HG03457 (cell line): ENCODE measurements around the gene DNAH10.

Experiments
- ATAC-seq: cut with Tn5 transposase; IDR thresholded peaks from one replicate; pipeline ENCODE4 v1.9.1; 2021; ENCODE audit warnings: moderate number of reproducible peaks; ENCODE audit not compliant: unreplicated experiment

DNAH10 gene

GRCh38 chr12:123790905-123791467 lies 28.9 kb downstream of the DNAH10 start:
- ATAC-seq: no peak

GRCh38 chr12:123794027-123794426 lies 31.9 kb downstream of the DNAH10 start:
- no peak for ATAC-seq

GRCh38 chr12:123798518-123798917 lies 36.4 kb downstream of the DNAH10 start:
- no peak for ATAC-seq

GRCh38 chr12:123799227-123799626 lies 37.1 kb downstream of the DNAH10 start:
- no peak for ATAC-seq

GRCh38 chr12:123801573-123802178 lies 39.6 kb downstream of the DNAH10 start:
- no peak for ATAC-seq

- ATAC-seq: no peak
Measured at GRCh38 chr12:123805173-123805572, 43.1 kb downstream of the DNAH10 start.

GRCh38 chr12:123807002-123807401 lies 44.9 kb downstream of the DNAH10 start:
- no peak for ATAC-seq

GRCh38 chr12:123807670-123808069 lies 45.6 kb downstream of the DNAH10 start:
- ATAC-seq: no peak

GRCh38 chr12:123808167-123808566 lies 46.1 kb downstream of the DNAH10 start:
- no peak for ATAC-seq

- ATAC-seq: no peak
Measured at GRCh38 chr12:123813349-123813748, 51.2 kb downstream of the DNAH10 start.

- ATAC-seq: no peak
Measured at GRCh38 chr12:123815968-123816367, 53.9 kb downstream of the DNAH10 start.

- no peak for ATAC-seq
Measured at GRCh38 chr12:123816896-123817537, 54.9 kb downstream of the DNAH10 start.

GRCh38 chr12:123822804-123823203 lies 60.7 kb downstream of the DNAH10 start:
- no peak for ATAC-seq

- no peak for ATAC-seq
Measured at GRCh38 chr12:123828120-123828519, 66.0 kb downstream of the DNAH10 start.

GRCh38 chr12:123828854-123829547 lies 66.9 kb downstream of the DNAH10 start:
- no peak for ATAC-seq

GRCh38 chr12:123829561-123829960 lies 67.5 kb downstream of the DNAH10 start:
- ATAC-seq: no peak

GRCh38 chr12:123830675-123831074 lies 68.6 kb downstream of the DNAH10 start:
- ATAC-seq: no peak

GRCh38 chr12:123832052-123832451 lies 70.0 kb downstream of the DNAH10 start:
- ATAC-seq: no peak

- ATAC-seq: no peak
Measured at GRCh38 chr12:123833830-123834229, 71.7 kb downstream of the DNAH10 start.

- no peak for ATAC-seq
Measured at GRCh38 chr12:123834845-123835244, 72.7 kb downstream of the DNAH10 start.

GRCh38 chr12:123836292-123836691 lies 74.2 kb downstream of the DNAH10 start:
- no peak for ATAC-seq

- ATAC-seq: no peak
Measured at GRCh38 chr12:123839826-123840225, 77.7 kb downstream of the DNAH10 start.
